ENCODE data around the gene RPN2. TPM values are rescaled to one million over a fixed set of nuclear protein-coding genes. Genes with fewer than 3 reads are reported as not detected.

RPN2 gene
- total and polyA plus RNA-seq, 2 of the 13 experiments (the other 11 are each of a cell fraction or from before 2014, with no cell fraction given) = 587 to 1,818 TPM

DNA sequence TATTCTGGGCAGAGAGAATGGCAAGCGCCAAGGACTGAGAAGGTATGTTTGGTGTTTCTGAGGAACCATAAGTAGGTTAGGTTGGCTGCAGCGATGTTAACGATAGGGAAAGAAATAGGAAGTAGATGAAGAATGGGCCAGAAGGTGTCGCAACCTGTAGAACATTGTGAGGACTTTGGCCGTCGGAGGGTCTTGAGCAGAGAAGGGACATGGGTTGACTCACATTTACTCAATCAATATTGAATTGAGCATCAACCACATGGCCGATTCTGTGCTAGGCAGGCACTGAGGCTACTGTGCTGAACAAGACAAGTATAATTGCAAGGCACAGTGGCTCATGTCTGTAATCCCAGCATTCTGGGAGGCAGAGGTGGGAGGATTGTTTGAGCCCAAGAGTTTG lies 26.8 kb upstream of the RPN2 start (continued):
- TF ChIP-seq ARID3A (IDR thresholded peaks at IDR 0.05; ENCODE audit: low read depth, low read length) (peak; percentile 74), ZNF556 (CRISPR knock-in tag; IDR thresholded peaks at IDR 0.05; ENCODE audit: borderline replicate concordance) (0 out of 2 replicates have a peak, but pooled peaks have one; percentile 29), KAT2B (IDR thresholded peaks at IDR 0.05; ENCODE audit: borderline replicate concordance, low read depth, low read length) (peak; percentile 57; the same call in 1 of the 2 replicates), HNF4A (CRISPR knock-in tag; IDR thresholded peaks at IDR 0.05) (peak; percentile 78), ZNF629 (CRISPR knock-in tag; conservative IDR thresholded peaks at IDR 0.05) (0 out of 2 replicates have a peak, but pooled peaks have one; percentile 36), TARDBP (CRISPR knock-in tag; IDR thresholded peaks at IDR 0.05) (0 out of 2 replicates have a peak, but pooled peaks have one; percentile 14), SOX5 (CRISPR knock-in tag; IDR thresholded peaks at IDR 0.05; ENCODE audit: borderline replicate concordance) (0 out of 2 replicates have a peak, but pooled peaks have one; percentile 30), ELF1 (CRISPR knock-in tag; IDR thresholded peaks at IDR 0.05) (peak; percentile 22; the same call in 1 of the 2 replicates), TRIM24 (CRISPR knock-in tag; IDR thresholded peaks at IDR 0.05) (peak; percentile 75; the same call in 1 of the 2 replicates), ZHX1 (CRISPR knock-in tag; IDR thresholded peaks at IDR 0.05; ENCODE audit: low read depth) (peak; percentile 71; the same call in 1 of the 2 replicates), MIER3 (CRISPR knock-in tag; IDR thresholded peaks at IDR 0.05; ENCODE audit: borderline replicate concordance) (0 out of 2 replicates have a peak, but pooled peaks have one; percentile 34), SRF (IDR thresholded peaks at IDR 0.05; ENCODE audit: low read depth, low read length) (no peak), PHF5A (CRISPR knock-in tag; IDR thresholded peaks at IDR 0.05; ENCODE audit: low read depth, unreplicated experiment) (no peak), ZMYM2 (CRISPR knock-in tag; IDR thresholded peaks at IDR 0.05) (no peak), POGZ (CRISPR knock-in tag; IDR thresholded peaks at IDR 0.05) (peak; percentile 42; the same call in 1 of the 2 replicates), ZBTB7B (CRISPR knock-in tag; IDR thresholded peaks at IDR 0.05) (0 out of 2 replicates have a peak, but pooled peaks have one; percentile 56), TAF1 (CRISPR knock-in tag; IDR thresholded peaks at IDR 0.05) (no peak), ZNF205 (CRISPR knock-in tag; IDR thresholded peaks at IDR 0.05) (peak; percentile 93; the same call in 1 of the 2 replicates), ZNF335 (CRISPR knock-in tag; IDR thresholded peaks at IDR 0.05) (0 out of 2 replicates have a peak, but pooled peaks have one; percentile 49), ONECUT2 (CRISPR knock-in tag; IDR thresholded peaks at IDR 0.05) (peak; percentile 82), HBP1 (CRISPR knock-in tag; IDR thresholded peaks at IDR 0.05; ENCODE audit: low read depth) (no peak), RFXANK (CRISPR knock-in tag; IDR thresholded peaks at IDR 0.05) (no peak), FLYWCH1 (CRISPR knock-in tag; IDR thresholded peaks at IDR 0.05) (no peak), ZNF124 (CRISPR knock-in tag; IDR thresholded peaks at IDR 0.05) (no peak), ZNF367 (CRISPR knock-in tag; IDR thresholded peaks at IDR 0.05; ENCODE audit: borderline replicate concordance) (no peak), SATB2 (CRISPR knock-in tag; IDR thresholded peaks at IDR 0.05) (no peak), GATAD2A (CRISPR knock-in tag; IDR thresholded peaks at IDR 0.05) (peak; percentile 89)
- TF ChIP-seq, protein P1, sequence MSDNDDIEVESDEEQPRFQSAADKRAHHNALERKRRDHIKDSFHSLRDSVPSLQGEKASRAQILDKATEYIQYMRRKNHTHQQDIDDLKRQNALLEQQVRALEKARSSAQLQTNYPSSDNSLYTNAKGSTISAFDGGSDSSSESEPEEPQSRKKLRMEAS (IDR thresholded peaks at IDR 0.05) = peak; percentile 74

All from HepG2 (cell line).